ENCODE measurements around the gene MSANTD2. TPM values are rescaled to one million over a fixed set of nuclear protein-coding genes. Genes with fewer than 3 reads are reported as not detected.
A peak's percentile ranks its signal among the peaks of the same experiment; 100 is the strongest.

The MSANTD2 gene
- total and polyA plus RNA-seq, 2 of the 4 experiments (the other 2 are of a cell fraction) = 5.0 to 6.0 TPM

DNA sequence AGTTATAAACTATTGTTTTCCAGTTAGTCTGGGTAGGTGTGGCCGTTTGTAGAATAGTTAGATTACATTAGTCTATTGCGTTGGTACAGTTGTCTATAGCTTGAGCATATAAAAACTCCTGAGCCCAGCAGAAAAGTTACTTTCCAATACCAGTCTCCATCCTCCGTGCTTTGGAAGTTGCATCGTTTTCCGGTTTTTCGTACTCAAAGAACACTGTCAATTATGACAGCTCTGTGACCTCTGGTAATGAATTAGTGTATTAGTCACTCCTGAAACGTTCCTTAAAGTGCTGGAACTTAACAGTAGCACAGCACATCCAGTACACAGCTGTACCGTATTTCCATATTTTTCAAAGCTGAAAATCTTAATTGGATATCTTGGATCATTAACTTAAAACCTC is 808 bp upstream of the MSANTD2 start:
- Histone ChIP-seq H3K23ac (ENCODE audit: low read depth, low read length) (peak overlapping the region; percentile 14; the same call in 1 of the 2 replicates), H3K4me3 (ENCODE audit: insufficient read depth, low read depth, low read length) (peak overlapping the region; percentile 68), H2AFZ (replicated peaks; ENCODE audit: low read length, poor library complexity) (peak overlapping the region; percentile 100), H3K9me3 (ENCODE audit: control insufficient read depth, insufficient read depth, low read length) (no peaks in the 10 kb centered on the region), H3K9me1 (ENCODE audit: insufficient read depth, low read length) (no peaks in the 10 kb centered on the region), H3K4ac (ENCODE audit: low read depth, low read length) (peak overlapping the region; percentile 98; the same call in 1 of the 2 replicates), H3K27ac (ENCODE audit: insufficient read depth, low read length) (peak overlapping the region; percentile 99; the same call in 1 of the 2 replicates), H3K56ac (ENCODE audit: extremely low read depth, insufficient read depth, low read length) (peak overlapping the region; percentile 80), H3K18ac (ENCODE audit: low read depth, low read length) (0 out of 2 replicates have a peak overlapping the region, but pooled peaks have one; percentile 7), H4K8ac (ENCODE audit: low read depth in 2 of 2, low read length in 2 of 2) (peak overlapping the region; percentile 84 to 94), H3K27me3 (ENCODE audit: control insufficient read depth, insufficient read depth, low read length) (no peaks in the 10 kb centered on the region), H2BK20ac (ENCODE audit: low read depth, low read length) (no peak overlapping the region), H2BK15ac (ENCODE audit: low read depth, low read length) (no peak overlapping the region), H4K20me1 (ENCODE audit: insufficient read depth, low read length) (peaks cover 18% of the 10 kb centered on the region; the same call in 1 of the 2 replicates), H2AK5ac (ENCODE audit: low read depth, low read length) (no peak overlapping the region), H3K4me1 (ENCODE audit: control insufficient read depth, insufficient read depth, low read length) (peaks cover 1% of the 10 kb centered on the region), H2BK5ac (ENCODE audit: low read depth, low read length, poor library complexity, severe bottlenecking) (peak overlapping the region; percentile 99), H4K91ac (ENCODE audit: insufficient read depth, low read depth, low read length) (peak overlapping the region; percentile 77), H2AK9ac (replicated peaks; ENCODE audit: low read depth, low read length, poor library complexity) (no peak overlapping the region), H3K4me2 (ENCODE audit: low read depth, low read length) (peak overlapping the region; percentile 78), H4K5ac (ENCODE audit: low read depth, low read length) (peak overlapping the region; percentile 19; the same call in 1 of the 2 replicates), H3K79me1 (ENCODE audit: low read depth in 1 of 2, low read length in 2 of 2) (peaks cover 2 to 15% of the 10 kb centered on the region in 2 experiments; a peak in 1 of 4 replicates), H3K14ac (replicated peaks; ENCODE audit: low read depth, low read length) (peak overlapping the region; percentile 80; the same call in 1 of the 2 replicates), H2BK120ac (ENCODE audit: low read depth, low read length) (0 out of 2 replicates have a peak overlapping the region, but pooled peaks have one; percentile 73), H3K36me3 (ENCODE audit: control insufficient read depth, insufficient read depth, low read length) (no peaks in the 10 kb centered on the region), H3K9ac (ENCODE audit: low read depth, low read length) (peak overlapping the region; percentile 93)
- intact Hi-C loops (cut with micrococcal nuclease) = loop anchor here (2.0 kb wide), 1 partner anchor 36 kb away; no protein-coding TSS in a partner anchor
- dilution Hi-C loops (cut with HindIII; ENCODE audit: low sequenced_read_pairs, unreplicated experiment) = no loop called here
- peak; percentile 39 for DNase-seq
- TSS peak; percentile 76 for BruUV-seq (replicated peaks)
- ChIA-PET POLR2A (ENCODE audit: unreplicated experiment) (no interaction called here), CTCF (interaction anchor here (1.1 kb wide), 1 partner anchor 11 kb away, joined by 7 read pairs; no protein-coding TSS in a partner anchor)
- in situ Hi-C loops (cut with MboI; ENCODE audit: low sequenced_read_pairs) = loop anchor here (25.0 kb wide), 1 partner anchor 389 kb away; the partner anchor contains the start of gene OR8B4
- peak; percentile 2; the same call in 1 of the 2 replicates for ATAC-seq (ENCODE audit: low read depth)
- TF ChIP-seq RCOR1 (IDR thresholded peaks at IDR 0.05; ENCODE audit: insufficient replicate concordance, low read length) = no peak
- no peak for TF ChIP-seq BHLHE40 (IDR thresholded peaks at IDR 0.05; ENCODE audit: low read depth, low read length)
- no peak for TF ChIP-seq MXI1 (IDR thresholded peaks at IDR 0.05; ENCODE audit: borderline replicate concordance, low read depth, low read length)
- TF ChIP-seq, protein P1, sequence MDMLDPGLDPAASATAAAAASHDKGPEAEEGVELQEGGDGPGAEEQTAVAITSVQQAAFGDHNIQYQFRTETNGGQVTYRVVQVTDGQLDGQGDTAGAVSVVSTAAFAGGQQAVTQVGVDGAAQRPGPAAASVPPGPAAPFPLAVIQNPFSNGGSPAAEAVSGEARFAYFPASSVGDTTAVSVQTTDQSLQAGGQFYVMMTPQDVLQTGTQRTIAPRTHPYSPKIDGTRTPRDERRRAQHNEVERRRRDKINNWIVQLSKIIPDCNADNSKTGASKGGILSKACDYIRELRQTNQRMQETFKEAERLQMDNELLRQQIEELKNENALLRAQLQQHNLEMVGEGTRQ (IDR thresholded peaks at IDR 0.05; ENCODE audit: low read depth, low read length) = no peak
- TF ChIP-seq POLR2A (IDR thresholded peaks at IDR 0.05; ENCODE audit: low read depth, low read length) = no peak
- TF ChIP-seq CEBPB (IDR thresholded peaks at IDR 0.05; ENCODE audit: low read depth, low read length) = no peak
- no peak for TF ChIP-seq FOS (IDR thresholded peaks at IDR 0.05; ENCODE audit: low read depth, low read length)
- WGBS, 2 experiments (ENCODE audit: extremely low coverage in 2 of 2, insufficient read length in 1 of 2) = no CpG with 5 or more reads among the region's 8 CpGs
